WTC11 (cell line): Measurements from ENCODE around the gene PTPRN2. TPM values are rescaled to one million over a fixed set of nuclear protein-coding genes. Genes with fewer than 3 reads are reported as not detected.

ENCODE experiments used
- ATAC-seq: fragments of 200-7000 bp; cut with Tn5 transposase; 2 replicates; pipeline ENCODE4 v1.10.0; 2021; ENCODE audit warnings: mild to moderate bottlenecking, moderate library complexity
- CTCF ChIA-PET: fragments of 300-600 bp; sonication (Branson Sonifier 250); formaldehyde crosslinking; loops from one replicate; lab custom pipeline; 2021; ENCODE audit warnings: antibody characterized with exemption; lab: Charles Lee
- POLR2A ChIA-PET: fragments of 350-600 bp; sonication (Branson Sonifier 250); formaldehyde crosslinking; loops from one replicate; lab custom pipeline; 2021; ENCODE audit warnings: antibody characterized with exemption; lab: Charles Lee
- DNase-seq: peaks from one replicate; pipeline ENCODE4 v3.0.0; 2021; ENCODE audit warnings: low spot score
- H3K27ac Mint-ChIP-seq: 2 replicates; pipeline ENCODE4 v1.8.0; 2021; ENCODE audit warnings: mixed read lengths
- H3K27me3 Mint-ChIP-seq: 2 replicates; pipeline ENCODE4 v1.8.0; 2021; ENCODE audit warnings: low read depth, mild to moderate bottlenecking, moderate library complexity, mixed read lengths
- H3K36me3 Mint-ChIP-seq: 2 replicates; pipeline ENCODE4 v1.8.0; 2021; ENCODE audit warnings: mixed read lengths
- H3K4me1 Mint-ChIP-seq: 2 replicates; pipeline ENCODE4 v1.8.0; 2022; ENCODE audit warnings: mixed read lengths
- H3K4me3 Mint-ChIP-seq: 2 replicates; pipeline ENCODE4 v1.8.0; 2021; ENCODE audit warnings: mild to moderate bottlenecking, moderate library complexity, mixed read lengths
- H3K9me3 Mint-ChIP-seq: 2 replicates; pipeline ENCODE4 v1.8.0; 2021; ENCODE audit warnings: mixed read lengths
- ATF1 ChIP-seq: sonication (generic); formaldehyde crosslinking; IDR thresholded peaks from 2 replicates; pipeline ENCODE4 v1.8.1; 2023; ENCODE audit warnings: mild to moderate bottlenecking, moderate library complexity, missing genetic modification reagents
- ATF6 ChIP-seq: sonication (generic); formaldehyde crosslinking; IDR thresholded peaks from 2 replicates; pipeline ENCODE4 v1.8.1; 2023; ENCODE audit warnings: mild to moderate bottlenecking, missing genetic modification reagents
- CDX4 ChIP-seq: fragments of 250-450 bp; sonication (Bioruptor Pico); IDR thresholded peaks from 2 replicates; pipeline ENCODE4 v1.9.0; 2021; ENCODE audit warnings: moderate library complexity, mild to moderate bottlenecking, inconsistent platforms, borderline replicate concordance
- E2F5 ChIP-seq: sonication (generic); formaldehyde crosslinking; IDR thresholded peaks from 2 replicates; pipeline ENCODE4 v1.8.1; 2022; ENCODE audit warnings: mild to moderate bottlenecking, moderate library complexity, missing genetic modification reagents
- ERG ChIP-seq: fragments of 250-450 bp; sonication (Bioruptor Pico); IDR thresholded peaks from 2 replicates; pipeline ENCODE4 v1.8.0; 2021; ENCODE audit warnings: mild to moderate bottlenecking
- FOXJ3 ChIP-seq: sonication (generic); formaldehyde crosslinking; IDR thresholded peaks from 2 replicates; pipeline ENCODE4 v1.9.0; 2021; ENCODE audit warnings: missing genetic modification reagents, mild to moderate bottlenecking, borderline replicate concordance
- HMGA2 ChIP-seq: fragments of 250-450 bp; sonication (Bioruptor Pico); IDR thresholded peaks from 2 replicates; pipeline ENCODE4 v1.4.0; 2021; ENCODE audit warnings: mild to moderate bottlenecking, moderate library complexity
- IRF2 ChIP-seq: sonication (generic); formaldehyde crosslinking; IDR thresholded peaks from 2 replicates; pipeline ENCODE4 v1.8.0; 2022; ENCODE audit warnings: low read depth, missing genetic modification reagents, borderline replicate concordance
- JAZF1 ChIP-seq: fragments of 250-450 bp; sonication (Bioruptor Pico); IDR thresholded peaks from 2 replicates; pipeline ENCODE4 v1.9.0; 2021; ENCODE audit warnings: moderate library complexity, mild to moderate bottlenecking, inconsistent platforms
- MAX ChIP-seq: sonication (generic); formaldehyde crosslinking; IDR thresholded peaks from 2 replicates; pipeline ENCODE4 v1.8.0; 2022; ENCODE audit warnings: mild to moderate bottlenecking, missing genetic modification reagents
- PREB ChIP-seq: sonication (generic); formaldehyde crosslinking; IDR thresholded peaks from 2 replicates; pipeline ENCODE4 v1.8.1; 2022; ENCODE audit warnings: mild to moderate bottlenecking, missing genetic modification reagents, moderate library complexity, borderline replicate concordance
- PRRX2 ChIP-seq: fragments of 250-450 bp; sonication (Bioruptor Pico); IDR thresholded peaks from 2 replicates; pipeline ENCODE4 v1.8.0; 2021; ENCODE audit warnings: mild to moderate bottlenecking
- RELA ChIP-seq: sonication (generic); formaldehyde crosslinking; IDR thresholded peaks from 2 replicates; pipeline ENCODE4 v1.8.1; 2022; ENCODE audit warnings: missing genetic modification reagents, mild to moderate bottlenecking, borderline replicate concordance
- SMAD3 ChIP-seq: sonication (generic); formaldehyde crosslinking; IDR thresholded peaks from 2 replicates; pipeline ENCODE4 v1.8.0; 2022; ENCODE audit warnings: missing genetic modification reagents, mild to moderate bottlenecking, borderline replicate concordance
- SMAD4 ChIP-seq: sonication (generic); formaldehyde crosslinking; IDR thresholded peaks from 2 replicates; pipeline ENCODE4 v1.8.0; 2022; ENCODE audit warnings: mild to moderate bottlenecking, missing genetic modification reagents
- STAT6 ChIP-seq: sonication (generic); formaldehyde crosslinking; conservative IDR thresholded peaks from 2 replicates; pipeline ENCODE4 v1.8.1; 2023; ENCODE audit warnings: mild to moderate bottlenecking, low read depth, missing genetic modification reagents, moderate library complexity
- TCF7 ChIP-seq: sonication (generic); formaldehyde crosslinking; IDR thresholded peaks from 2 replicates; pipeline ENCODE4 v1.8.0; 2022; ENCODE audit warnings: mild to moderate bottlenecking, low read depth, missing genetic modification reagents, moderate library complexity
- TEAD4 ChIP-seq: sonication (generic); formaldehyde crosslinking; IDR thresholded peaks from 2 replicates; pipeline ENCODE4 v1.8.0; 2022; ENCODE audit warnings: mild to moderate bottlenecking, missing genetic modification reagents
- TP53 ChIP-seq: sonication (generic); formaldehyde crosslinking; IDR thresholded peaks from 2 replicates; pipeline ENCODE4 v1.8.1; 2023; ENCODE audit warnings: mild to moderate bottlenecking, missing genetic modification reagents
- USF1 ChIP-seq: sonication (generic); formaldehyde crosslinking; IDR thresholded peaks from 2 replicates; pipeline ENCODE4 v1.8.0; 2022; ENCODE audit warnings: mild to moderate bottlenecking, missing genetic modification reagents
- ZBTB21 ChIP-seq: sonication (generic); formaldehyde crosslinking; IDR thresholded peaks from 2 replicates; pipeline ENCODE4 v1.8.1; 2023; ENCODE audit warnings: mild to moderate bottlenecking, missing genetic modification reagents, borderline replicate concordance
- ZNF121 ChIP-seq: sonication (generic); formaldehyde crosslinking; IDR thresholded peaks from 2 replicates; pipeline ENCODE4 v1.8.0; 2023; ENCODE audit warnings: missing genetic modification reagents
- ZNF219 ChIP-seq: sonication (generic); formaldehyde crosslinking; IDR thresholded peaks from 2 replicates; pipeline ENCODE4 v1.8.0; 2023; ENCODE audit warnings: missing genetic modification reagents, mild to moderate bottlenecking, borderline replicate concordance
- ZNF263 ChIP-seq: sonication (generic); formaldehyde crosslinking; IDR thresholded peaks from 2 replicates; pipeline ENCODE4 v1.8.1; 2022; ENCODE audit warnings: low read depth, mild to moderate bottlenecking, moderate library complexity, missing genetic modification reagents
- ZNF423 ChIP-seq: fragments of 250-450 bp; sonication (Bioruptor Pico); IDR thresholded peaks from 2 replicates; pipeline ENCODE4 v2.1.2; 2022; ENCODE audit warnings: mild to moderate bottlenecking, moderate library complexity
- ZNF671 ChIP-seq: fragments of 250-450 bp; sonication (Bioruptor Pico); IDR thresholded peaks from 2 replicates; pipeline ENCODE4 v1.8.0; 2021; ENCODE audit warnings: mild to moderate bottlenecking
- ZSCAN18 ChIP-seq: fragments of 250-450 bp; sonication (Bioruptor Pico); IDR thresholded peaks from 2 replicates; pipeline ENCODE4 v2.1.2; 2022; ENCODE audit warnings: mild to moderate bottlenecking, moderate library complexity
- total RNA-seq: library from RNA; stranded (reverse); gene quantifications from 3 replicates; pipeline ENCODE4 v1.2.3, GENCODE V29; 2021

Gene PTPRN2
- total RNA-seq, 1 experiment from 2014 or later: 4.7 TPM

- Mint-ChIP-seq H3K27ac (no peak overlapping the region), H3K27me3 (peaks cover 10% of the 10 kb centered on the region), H3K4me3 (no peak overlapping the region), H3K36me3 (peaks cover 55% of the 10 kb centered on the region), H3K4me1 (no peaks in the 10 kb centered on the region), H3K9me3 (peaks cover 63% of the 10 kb centered on the region)
- ATAC-seq: no peak
- CTCF ChIA-PET: no interaction called here
- no peak for DNase-seq
- POLR2A ChIA-PET: no interaction called here
- TF ChIP-seq TCF7 (CRISPR knock-in tag) (no peak), ZNF423 (CRISPR knock-in tag) (no peak), HMGA2 (no peak), PRRX2 (CRISPR knock-in tag) (no peak), USF1 (no peak), TEAD4 (no peak), FOXJ3 (CRISPR knock-in tag) (no peak), CDX4 (CRISPR knock-in tag) (no peak), ZSCAN18 (CRISPR knock-in tag) (no peak), PREB (CRISPR knock-in tag) (no peak), ZBTB21 (no peak), IRF2 (CRISPR knock-in tag) (no peak), ZNF263 (CRISPR knock-in tag) (no peak), ATF1 (CRISPR knock-in tag) (no peak), ATF6 (CRISPR knock-in tag) (no peak), ZNF219 (CRISPR knock-in tag) (no peak), ERG (no peak), JAZF1 (no peak), ZNF671 (CRISPR knock-in tag) (no peak)
Observed at GRCh38 chr7:158030071-158030470, 557.6 kb downstream of the PTPRN2 start.

GRCh38 chr7:158029509-158029908 lies 558.1 kb downstream of the PTPRN2 start:
- POLR2A ChIA-PET: no interaction called here
- Mint-ChIP-seq H3K27ac (no peak overlapping the region), H3K4me3 (no peak overlapping the region), H3K9me3 (peaks cover 61% of the 10 kb centered on the region), H3K36me3 (peaks cover 53% of the 10 kb centered on the region), H3K27me3 (peaks cover 10% of the 10 kb centered on the region), H3K4me1 (no peaks in the 10 kb centered on the region)
- DNase-seq (no peak), ATAC-seq (no peak)
- CTCF ChIA-PET: no interaction called here
- TF ChIP-seq MAX (CRISPR knock-in tag): no peak
- no peak for TF ChIP-seq E2F5
- no peak for TF ChIP-seq ZNF121 (CRISPR knock-in tag)
- TF ChIP-seq TP53 (CRISPR knock-in tag): no peak
- TF ChIP-seq SMAD3 (CRISPR knock-in tag): no peak
- no peak for TF ChIP-seq STAT6
- no peak for TF ChIP-seq FOXJ3 (CRISPR knock-in tag)
- TF ChIP-seq SMAD4 (CRISPR knock-in tag): no peak
- TF ChIP-seq RELA: no peak
